OCI-LY7 (cell line): Measurements from ENCODE around the gene SPATS2L. TPM values are rescaled to one million over a fixed set of nuclear protein-coding genes. Genes with fewer than 3 reads are reported as not detected.
A peak's percentile ranks its signal among the peaks of the same experiment; 100 is the strongest.

ENCODE experiments used
- Bru-seq: library from RNA; stranded (reverse); fragments of 400-500 nt; gene quantifications from one replicate; lab custom pipeline; 2021; lab: Mats Ljungman, UMichigan
- BruChase-seq, 2 experiments: library from RNA; stranded (reverse); fragments of 400-500 nt; gene quantifications; one replicate each; lab custom pipeline; 2021; lab: Mats Ljungman, UMichigan
- BruUV-seq: library from RNA; stranded (reverse); fragments of 400-500 nt; replicated peaks from 2 replicates; lab custom pipeline; 2021; lab: Mats Ljungman, UMichigan
- CTCF ChIA-PET: fragments of 300-600 bp; sonication (Branson Sonifier 250); formaldehyde crosslinking; loops from one replicate; lab custom pipeline; 2022; ENCODE audit warnings: antibody characterized with exemption; ENCODE audit not compliant: unreplicated experiment; lab: Charles Lee
- POLR2A ChIA-PET: fragments of 300-600 bp; sonication (Branson Sonifier 250); formaldehyde crosslinking; loops from one replicate; lab custom pipeline; 2022; ENCODE audit warnings: antibody characterized with exemption; lab: Charles Lee
- DNase-seq: peaks from one replicate; pipeline ENCODE4 v3.0.0-alpha.2; 2015; ENCODE audit warnings: low spot score
- H2AFZ ChIP-seq: fragments of 200-600 bp; sonication (generic), shearing (Covaris generic); 2 replicates; pipeline ENCODE4 v1.6.1; 2014; ENCODE audit warnings: mild to moderate bottlenecking, antibody characterized with exemption, low read length, moderate library complexity
- H3K27ac ChIP-seq: fragments of 200-600 bp; sonication (generic); 2 replicates; pipeline ENCODE4 v1.5.1; 2014; ENCODE audit warnings: mixed run types, low read depth, mild to moderate bottlenecking, moderate library complexity, low read length, inconsistent platforms; ENCODE audit not compliant: poor library complexity, severe bottlenecking
- H3K36me3 ChIP-seq: fragments of 200-600 bp; sonication (generic); 2 replicates; pipeline ENCODE4 v1.6.1; 2014; ENCODE audit warnings: mild to moderate bottlenecking, antibody characterized with exemption, low read length, moderate library complexity, mixed read lengths; ENCODE audit not compliant: insufficient read depth
- H3K4me1 ChIP-seq: fragments of 200-600 bp; sonication (generic); 2 replicates; pipeline ENCODE4 v1.5.1; 2014; ENCODE audit warnings: mild to moderate bottlenecking, low read length; ENCODE audit not compliant: insufficient read depth, poor library complexity, severe bottlenecking
- H3K4me2 ChIP-seq: fragments of 200-600 bp; sonication (generic); 2 replicates; pipeline ENCODE4 v1.6.1; 2014; ENCODE audit warnings: mild to moderate bottlenecking, low read length
- H3K4me3 ChIP-seq: fragments of 200-600 bp; sonication (generic); 2 replicates; pipeline ENCODE4 v1.5.1; 2014; ENCODE audit warnings: mild to moderate bottlenecking, low read depth, low read length; ENCODE audit not compliant: poor library complexity, severe bottlenecking
- H3K79me2 ChIP-seq: fragments of 200-600 bp; sonication (generic); 2 replicates; pipeline ENCODE4 v1.6.1; 2016; ENCODE audit warnings: low read depth, mild to moderate bottlenecking, low read length, moderate library complexity, mixed read lengths; ENCODE audit not compliant: insufficient read depth
- H3K9me2 ChIP-seq: fragments of 200-600 bp; sonication (generic); 2 replicates; pipeline ENCODE4 v1.6.1; 2016; ENCODE audit warnings: mild to moderate bottlenecking, low read length, mixed read lengths; ENCODE audit not compliant: insufficient read depth
- H3K9me3 ChIP-seq: fragments of 200-600 bp; sonication (generic); 2 replicates; pipeline ENCODE4 v1.6.1; 2014; ENCODE audit warnings: mild to moderate bottlenecking, mixed run types, low read length, mixed read lengths
- H4K20me1 ChIP-seq: fragments of 200-600 bp; sonication (generic); 2 replicates; pipeline ENCODE4 v1.6.1; 2014; ENCODE audit warnings: mild to moderate bottlenecking, antibody characterized with exemption, low read length, moderate library complexity, mixed read lengths; ENCODE audit not compliant: insufficient read depth
- CTCF ChIP-seq: fragments of 200-600 bp; sonication (generic); conservative IDR thresholded peaks from 2 replicates; pipeline ENCODE4 v1.5.1; 2014; ENCODE audit warnings: mild to moderate bottlenecking, antibody characterized with exemption, low read length, moderate library complexity, mixed read lengths
- EZH2phosphoT487 ChIP-seq: fragments of 200-600 bp; sonication (generic); IDR thresholded peaks from 2 replicates; pipeline ENCODE4 v1.6.1; 2018; ENCODE audit warnings: low read depth, borderline replicate concordance, mild to moderate bottlenecking, mixed run types, antibody characterized with exemption, low read length, moderate library complexity, mixed read lengths
- intact Hi-C: fragments of 100-400 bp; cut with micrococcal nuclease; formaldehyde crosslinking; loops from one replicate; pipeline ENCODE4 v1.10.0; 2022; ENCODE audit not compliant: unreplicated experiment
- long read RNA-seq: library from polyadenylated mRNA; stranded (forward); transcript quantifications from one replicate; pipeline ENCODE4 v2.0.0, GENCODE V29; 2022
- total RNA-seq, 2 experiments: library from RNA; depleted of rRNA in 1 of 2; stranded (reverse); fragments of >200 nt in 1 of 2; shearing (Covaris generic) in 1 of 2; gene quantifications; 2 replicates each; pipeline ENCODE4 v1.2.3, GENCODE V29; 2014 to 2022

Gene SPATS2L
- total RNA-seq (2014; rRNA removed; shearing (Covaris generic)) = 5.2 and 8.4 TPM in 2 replicates
- 3.1 and 6.1 TPM in 2 replicates for total RNA-seq (2022)
- Bru-seq, nascent RNA = percentile 43 among the genes with signal in this experiment
- percentile 27 among the genes with signal in this experiment for BruChase-seq, experiment 1, labeled RNA remaining after a 6-hour chase
- percentile 33 among the genes with signal in this experiment for BruChase-seq, experiment 2, labeled RNA remaining after a 2-hour chase
- long read RNA-seq, partial matches to known transcripts = 2 of 14 reads
- long read RNA-seq, other reads (novel, unspliced or antisense) = 8 of 14 reads

GRCh38 chr2:200306196-200306930 lies at the start of gene SPATS2L:
SPATS2L (plus strand) TSS chr2:200306693; CDS start chr2:200389245, 82,552 bp downstream.
- Histone ChIP-seq H3K9me3 (no peaks in the 10 kb centered on the region), H4K20me1 (no peaks in the 10 kb centered on the region), H3K9me2 (no peaks in the 10 kb centered on the region), H3K4me3 (peak within 1 kb of the TSS; percentile 70), H2AFZ (peak within 1 kb of the TSS; percentile 56; the same call in 1 of the 2 replicates), H3K4me2 (peak within 1 kb of the TSS; percentile 63), H3K36me3 (no peaks in the 10 kb centered on the region), H3K27ac (no peak within 1 kb of the TSS), H3K4me1 (peaks cover 5% of the 10 kb centered on the region), H3K79me2 (no peaks in the 10 kb centered on the region)
- intact Hi-C loops = loop anchor here (5.0 to 10.0 kb wide), 2 partner anchors 161 to 398 kb away; no protein-coding TSS in a partner anchor
- CTCF ChIA-PET = interaction anchor here (0.9 kb wide), 1 partner anchor 41 kb away, joined by 3 read pairs; no protein-coding TSS in a partner anchor
- peak; percentile 34 for DNase-seq
- BruUV-seq = no TSS peak
- POLR2A ChIA-PET = interaction anchor here (0.6 to 0.9 kb wide), 2 partner anchors 9 to 83 kb away, joined by 3 read pairs; no protein-coding TSS in a partner anchor
- TF ChIP-seq EZH2phosphoT487 = peak; percentile 91
- no peak for TF ChIP-seq CTCF

GRCh38 chr2:200257570-200257969 lies 48.9 kb upstream of the SPATS2L start:
- BruUV-seq = no TSS peak
- ChIA-PET CTCF (no interaction called here), POLR2A (no interaction called here)
- H4K20me1 ChIP-seq = no peaks in the 10 kb centered on the region
- H3K36me3 ChIP-seq = no peaks in the 10 kb centered on the region
- H3K9me2 ChIP-seq = no peaks in the 10 kb centered on the region
- H3K27ac ChIP-seq = no peak overlapping the region
- no peak for DNase-seq
- H3K9me3 ChIP-seq = no peaks in the 10 kb centered on the region
- H3K79me2 ChIP-seq = no peaks in the 10 kb centered on the region
- H3K4me2 ChIP-seq = no peak overlapping the region
- no peak overlapping the region for H2AFZ ChIP-seq
- intact Hi-C loops = no loop called here
- H3K4me1 ChIP-seq = no peaks in the 10 kb centered on the region
- no peak overlapping the region for H3K4me3 ChIP-seq
- TF ChIP-seq EZH2phosphoT487 (no peak), CTCF (no peak)
